HG02840 (cell line): ENCODE data around the gene APEX1.
"Not testable (repeated sequence)": the region's sequence is repeated elsewhere in the genome, so short reads cannot be mapped to it uniquely, and the experiment has no call there.

ENCODE experiments used
- ATAC-seq: cut with Tn5 transposase; IDR thresholded peaks from one replicate; pipeline ENCODE4 v1.9.1; 2021; ENCODE audit warnings: mild to moderate bottlenecking, moderate library complexity, moderate number of reproducible peaks; ENCODE audit not compliant: unreplicated experiment, low FRiP score

Gene APEX1

DNA sequence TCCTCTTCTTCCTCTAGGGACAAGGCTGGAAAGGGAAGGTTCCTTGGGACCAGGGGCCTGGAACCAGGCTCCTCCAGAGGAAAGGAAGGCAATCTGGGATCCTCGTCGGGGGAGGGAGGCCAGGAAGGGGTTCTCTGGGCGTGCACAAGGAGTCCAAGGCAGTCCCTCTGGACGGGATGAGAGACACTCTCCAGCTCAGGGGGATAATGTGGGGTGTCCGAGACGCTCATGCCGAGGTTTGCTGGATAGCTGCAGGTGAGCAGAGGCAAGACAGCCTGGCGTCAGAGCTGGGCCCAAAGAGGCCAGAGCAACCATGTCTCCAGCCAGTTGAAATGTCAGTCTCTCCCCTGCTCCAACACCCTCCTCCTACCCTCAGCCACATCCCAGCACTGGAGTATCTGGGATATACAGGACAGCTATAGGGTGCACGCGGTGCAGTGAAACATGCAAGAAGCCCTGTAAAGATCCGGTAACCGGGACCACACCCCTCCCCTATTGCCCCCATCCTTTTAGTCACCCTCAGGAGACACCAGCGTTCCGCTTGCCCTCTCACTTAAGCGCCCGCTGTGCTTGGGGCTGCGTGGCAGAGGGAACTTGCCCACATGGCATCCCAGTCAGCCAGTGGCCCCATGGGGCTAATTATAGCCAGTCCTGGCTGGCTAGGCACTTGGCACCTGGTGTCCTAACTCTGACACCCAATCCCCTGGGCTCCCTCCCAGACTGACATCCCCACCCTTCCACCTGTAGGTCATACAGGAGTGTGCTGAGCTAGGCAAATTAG lies 19.3 kb upstream of the APEX1 start, which contains the start of gene KLHL33:
KLHL33 (minus strand) TSS at position 585 of the 781 bp plus-strand sequence; CDS start at position 230, 355 bp downstream.
- no peak for ATAC-seq

DNA sequence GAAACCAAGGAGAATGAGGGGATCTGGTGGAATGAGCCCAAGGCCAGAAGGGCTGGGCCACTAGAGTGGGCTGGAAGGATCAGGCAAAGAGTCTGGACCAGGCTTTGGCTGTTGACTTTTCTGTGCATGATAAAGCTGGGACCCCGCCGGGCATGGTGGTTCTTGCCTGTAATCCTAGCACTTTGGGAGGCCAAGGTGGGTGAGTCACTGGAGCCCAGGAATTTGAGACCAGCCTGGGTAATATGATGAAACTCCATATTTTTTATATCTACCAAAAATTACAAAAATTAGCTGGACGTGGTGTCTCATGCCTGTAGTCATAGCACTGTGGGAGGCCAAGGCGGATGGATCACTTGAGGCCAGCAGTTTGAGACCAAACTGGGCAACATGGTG lies 18.7 kb upstream of the APEX1 start:
- no peak for ATAC-seq

DNA sequence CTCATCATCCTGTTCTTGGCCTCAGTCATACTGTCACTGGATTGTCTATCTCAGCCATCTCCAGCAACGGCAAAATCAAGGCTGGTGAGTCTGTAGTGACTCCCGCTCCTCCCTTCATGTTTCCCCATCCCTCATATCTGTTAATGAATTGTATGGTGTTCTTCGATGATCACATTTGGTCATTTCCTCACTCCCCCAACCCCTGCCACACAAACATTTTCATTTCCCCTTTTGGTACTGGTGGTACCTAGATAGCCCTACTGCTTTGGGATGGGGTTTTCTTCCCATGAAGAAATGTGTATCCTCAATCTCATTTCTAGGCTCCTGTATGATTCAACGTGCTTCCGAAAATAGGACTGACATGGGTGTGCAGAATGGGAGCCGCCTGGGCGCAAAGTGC lies 16.4 kb upstream of the APEX1 start:
- no peak for ATAC-seq

DNA sequence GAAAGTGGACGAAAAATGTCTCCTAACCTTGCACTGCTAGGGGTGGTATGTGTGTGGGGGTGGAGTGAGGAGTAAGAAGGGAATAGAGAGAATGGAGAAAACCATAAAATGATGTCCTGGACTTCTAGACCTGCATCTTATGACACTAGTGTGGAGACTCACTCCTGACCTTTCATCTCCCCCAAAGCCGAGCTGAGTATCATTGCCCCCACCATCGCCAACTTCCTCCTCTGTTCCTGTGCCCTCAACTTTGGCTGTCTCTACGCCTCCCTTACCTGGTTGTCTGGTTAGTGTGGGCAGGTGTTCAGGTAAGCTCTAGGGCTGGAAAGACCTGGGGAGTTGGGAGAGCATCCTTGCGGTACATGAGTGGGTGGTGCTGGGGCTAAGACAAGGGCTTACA lies 14.6 kb upstream of the APEX1 start:
- ATAC-seq, result no peak

DNA sequence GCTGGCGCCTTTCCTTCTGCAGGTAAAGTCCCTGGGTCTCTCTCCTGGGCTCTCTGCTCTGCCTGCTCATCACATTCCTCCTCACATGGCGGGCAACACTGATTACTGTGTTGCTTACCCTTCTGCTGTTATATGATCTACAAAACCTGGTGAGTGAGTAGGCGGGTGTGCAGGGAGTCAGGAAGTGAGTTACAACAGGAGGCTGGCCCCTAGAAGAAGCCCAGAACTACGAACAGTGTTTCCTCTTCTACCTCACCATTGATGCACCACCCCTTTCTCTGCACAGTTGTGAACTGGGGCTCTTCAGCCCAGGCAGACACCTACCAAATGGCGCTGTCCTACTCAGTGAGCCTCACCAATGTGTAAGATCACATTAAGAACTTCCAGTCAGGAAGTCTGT lies 14.1 kb upstream of the APEX1 start:
- no peak for ATAC-seq

DNA sequence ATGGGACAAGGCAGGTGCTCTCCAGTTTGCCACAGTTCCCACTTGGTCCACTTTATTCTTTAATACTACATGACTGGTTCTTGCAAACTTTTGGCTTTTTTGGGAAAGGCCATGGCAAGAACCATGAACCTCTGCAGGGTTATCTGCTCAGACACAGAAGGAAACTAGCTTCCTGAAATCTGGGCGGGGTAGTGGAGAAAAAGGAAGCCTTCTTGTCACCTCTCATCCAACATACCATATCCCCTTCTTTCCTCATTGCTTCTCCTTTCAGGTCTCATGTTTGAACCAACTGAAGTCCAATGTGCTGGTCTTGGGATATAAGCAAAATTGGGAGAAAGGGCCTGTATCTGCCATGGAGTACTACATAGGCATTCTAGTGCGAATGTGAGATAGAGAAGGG lies 13.6 kb upstream of the APEX1 start:
- no peak for ATAC-seq

DNA sequence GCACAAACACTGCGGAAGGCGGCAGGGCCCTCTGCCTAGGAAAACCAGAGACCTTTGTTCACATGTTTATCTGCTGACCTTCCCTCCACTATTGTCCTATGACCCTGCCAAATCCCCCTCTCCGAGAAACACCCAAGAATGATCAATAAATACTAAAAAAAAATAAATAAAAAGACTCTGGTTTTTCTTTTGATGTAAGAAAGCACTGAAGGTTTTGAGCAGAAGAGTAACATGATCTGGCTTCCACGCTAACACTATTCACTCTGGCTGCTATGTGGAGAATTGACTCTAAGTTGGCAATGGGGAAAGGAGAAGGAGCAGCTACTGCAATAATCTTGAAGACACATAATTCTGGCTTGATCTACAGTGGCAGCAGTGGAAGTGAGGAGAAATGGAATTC lies 11.4 kb upstream of the APEX1 start:
- ATAC-seq, result not testable (repeated sequence)

DNA sequence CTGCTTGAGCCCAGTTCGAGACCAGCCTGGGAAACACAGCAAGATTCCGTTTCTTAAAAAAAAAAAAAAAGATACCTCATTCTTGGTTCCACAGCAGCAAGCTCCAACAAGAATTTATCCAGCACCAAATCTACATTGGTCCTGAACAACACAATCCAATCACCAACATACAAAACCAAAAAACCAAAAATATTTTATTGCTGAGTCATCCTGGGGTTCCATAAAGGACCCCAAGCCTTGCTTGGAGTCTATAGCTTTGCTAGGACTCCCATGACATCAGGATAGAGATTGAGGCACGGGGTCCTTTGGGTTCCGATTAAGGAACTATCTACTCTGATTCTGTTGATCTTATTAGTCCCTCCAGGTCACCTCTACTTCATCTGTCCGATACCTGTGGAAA lies 8.1 kb upstream of the APEX1 start:
- no peak for ATAC-seq

DNA sequence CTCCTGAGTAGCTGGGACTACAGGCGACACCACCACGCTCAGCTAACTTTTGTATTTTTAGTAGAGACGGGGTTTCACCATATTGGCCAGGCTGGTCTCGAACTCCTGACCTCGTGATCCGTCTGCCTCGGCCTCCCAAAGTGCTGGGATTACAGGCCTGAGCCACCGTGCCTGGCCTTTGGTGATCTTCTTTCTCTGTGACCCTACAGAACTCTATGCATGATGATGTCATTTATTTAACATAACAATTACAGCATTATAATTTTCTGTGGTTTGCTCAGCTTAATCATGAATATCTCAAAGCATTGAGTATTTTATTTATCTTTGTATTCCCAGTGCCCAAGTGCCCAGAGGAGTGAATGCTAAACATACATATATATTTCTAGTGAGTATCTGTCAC lies 2.2 kb upstream of the APEX1 start:
- not testable (repeated sequence) for ATAC-seq

DNA sequence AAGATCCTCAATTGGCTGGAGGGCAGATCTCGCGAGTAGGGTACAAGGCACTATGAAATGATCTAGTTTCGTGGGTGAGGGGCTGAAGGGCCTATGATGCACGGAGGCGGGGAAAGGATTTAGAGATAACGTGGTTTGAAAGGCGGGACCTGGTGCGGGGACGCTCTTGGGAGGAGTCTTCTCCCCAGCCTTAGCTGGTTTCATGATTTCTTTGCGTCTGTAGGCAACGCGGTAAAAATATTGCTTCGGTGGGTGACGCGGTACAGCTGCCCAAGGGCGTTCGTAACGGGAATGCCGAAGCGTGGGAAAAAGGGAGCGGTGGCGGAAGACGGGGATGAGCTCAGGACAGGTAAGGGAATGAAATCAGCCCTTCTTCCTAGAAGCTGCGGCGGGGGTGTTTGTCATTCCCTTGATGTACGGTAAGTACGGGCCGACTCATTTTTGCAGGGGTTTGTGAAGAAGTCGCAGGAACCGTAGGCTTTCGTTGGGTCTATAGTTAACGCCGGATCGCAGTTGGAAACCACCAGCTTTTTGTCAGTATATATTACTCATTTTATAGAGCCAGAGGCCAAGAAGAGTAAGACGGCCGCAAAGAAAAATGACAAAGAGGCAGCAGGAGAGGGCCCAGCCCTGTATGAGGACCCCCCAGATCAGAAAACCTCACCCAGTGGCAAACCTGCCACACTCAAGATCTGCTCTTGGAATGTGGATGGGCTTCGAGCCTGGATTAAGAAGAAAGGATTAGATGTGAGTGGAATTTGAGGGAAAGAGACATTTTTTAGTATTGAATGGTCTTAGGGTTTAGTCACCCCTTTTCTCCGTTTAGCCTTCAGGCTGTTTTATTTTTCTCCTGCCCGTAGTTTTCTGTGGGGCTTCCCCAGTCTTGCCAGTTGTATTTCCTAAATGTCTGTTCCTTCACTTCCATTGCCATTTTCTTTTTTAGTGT lies 602 bp downstream of the APEX1 start:
- peak; percentile 24 for ATAC-seq

DNA sequence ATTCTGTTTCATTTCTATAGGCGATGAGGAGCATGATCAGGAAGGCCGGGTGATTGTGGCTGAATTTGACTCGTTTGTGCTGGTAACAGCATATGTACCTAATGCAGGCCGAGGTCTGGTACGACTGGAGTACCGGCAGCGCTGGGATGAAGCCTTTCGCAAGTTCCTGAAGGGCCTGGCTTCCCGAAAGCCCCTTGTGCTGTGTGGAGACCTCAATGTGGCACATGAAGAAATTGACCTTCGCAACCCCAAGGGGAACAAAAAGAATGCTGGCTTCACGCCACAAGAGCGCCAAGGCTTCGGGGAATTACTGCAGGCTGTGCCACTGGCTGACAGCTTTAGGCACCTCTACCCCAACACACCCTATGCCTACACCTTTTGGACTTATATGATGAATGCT lies 1.9 kb downstream of the APEX1 start:
- ATAC-seq, result no peak

DNA sequence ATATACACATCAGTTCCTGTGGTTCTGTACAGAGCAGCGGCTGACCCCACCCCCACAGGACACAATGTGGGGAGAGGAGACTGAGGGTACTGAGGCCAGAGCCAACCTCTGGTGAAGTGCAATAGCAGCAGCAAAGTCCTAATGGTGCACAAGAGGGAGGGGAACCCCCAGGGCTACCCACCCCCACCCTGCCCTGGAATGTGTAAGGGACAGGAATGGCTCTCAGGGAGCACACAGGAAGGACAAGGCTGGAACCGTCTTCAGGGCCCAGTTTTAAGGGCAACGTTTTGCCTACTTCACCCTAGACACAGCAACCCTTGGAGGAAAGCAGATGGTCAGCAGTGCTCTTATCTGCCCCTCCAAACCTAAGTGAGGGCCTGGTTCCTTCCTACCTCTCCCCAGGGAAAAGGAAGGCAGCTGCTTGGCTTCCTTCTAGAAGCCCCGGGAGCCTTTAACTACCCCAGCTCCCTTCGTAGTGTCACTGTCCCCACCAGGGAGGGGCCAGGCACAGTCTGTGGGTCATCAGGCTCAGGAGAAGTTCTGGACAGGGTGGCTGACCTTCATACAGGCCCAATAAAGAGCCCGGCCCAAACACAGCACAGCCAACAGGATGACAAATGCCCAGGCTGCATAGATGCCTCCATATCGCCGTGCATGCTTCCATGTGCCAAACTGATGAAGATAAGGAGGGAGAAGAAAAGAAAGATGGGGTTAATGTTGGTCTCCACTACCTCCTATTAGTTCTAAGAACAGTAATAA lies 3.2 kb downstream of the APEX1 start:
- ATAC-seq, result no peak

DNA sequence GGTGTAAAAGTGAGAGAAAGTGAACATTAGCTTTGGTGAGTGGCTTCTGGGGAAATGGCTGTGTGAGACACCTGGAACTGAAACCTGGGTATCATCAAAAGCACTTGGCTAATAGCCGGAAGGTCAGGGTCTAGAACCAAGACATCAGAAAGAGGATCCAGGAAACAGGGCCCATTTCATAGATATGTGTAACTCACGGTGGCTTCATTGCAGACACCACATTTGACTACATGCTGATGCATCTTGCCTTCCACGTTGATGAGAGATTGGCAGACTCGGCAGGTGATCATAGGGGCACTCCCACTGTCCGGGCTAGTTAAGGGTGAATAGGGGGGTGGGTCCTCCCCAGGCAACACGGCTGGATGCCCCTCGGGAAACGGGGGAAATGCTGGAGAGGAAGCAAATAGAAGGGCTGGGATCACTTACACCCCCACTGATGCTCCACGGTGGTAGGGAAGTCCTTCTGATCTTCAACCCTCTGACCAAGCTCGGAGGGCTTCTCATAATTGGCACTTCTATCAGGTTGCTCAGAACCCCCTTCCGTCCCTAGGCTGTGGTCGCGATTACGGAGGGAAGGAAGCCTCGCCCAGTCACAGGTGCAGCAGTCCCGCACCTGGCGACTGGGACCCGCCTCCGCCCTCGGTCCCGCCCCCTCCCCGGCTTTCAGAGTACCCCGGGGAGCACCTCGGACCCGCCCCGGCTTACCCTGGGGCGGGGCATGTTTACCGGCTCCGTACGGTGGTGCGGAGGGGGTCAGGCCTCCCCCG lies 5.6 kb downstream of the APEX1 start:
- peak; percentile 4 for ATAC-seq

DNA sequence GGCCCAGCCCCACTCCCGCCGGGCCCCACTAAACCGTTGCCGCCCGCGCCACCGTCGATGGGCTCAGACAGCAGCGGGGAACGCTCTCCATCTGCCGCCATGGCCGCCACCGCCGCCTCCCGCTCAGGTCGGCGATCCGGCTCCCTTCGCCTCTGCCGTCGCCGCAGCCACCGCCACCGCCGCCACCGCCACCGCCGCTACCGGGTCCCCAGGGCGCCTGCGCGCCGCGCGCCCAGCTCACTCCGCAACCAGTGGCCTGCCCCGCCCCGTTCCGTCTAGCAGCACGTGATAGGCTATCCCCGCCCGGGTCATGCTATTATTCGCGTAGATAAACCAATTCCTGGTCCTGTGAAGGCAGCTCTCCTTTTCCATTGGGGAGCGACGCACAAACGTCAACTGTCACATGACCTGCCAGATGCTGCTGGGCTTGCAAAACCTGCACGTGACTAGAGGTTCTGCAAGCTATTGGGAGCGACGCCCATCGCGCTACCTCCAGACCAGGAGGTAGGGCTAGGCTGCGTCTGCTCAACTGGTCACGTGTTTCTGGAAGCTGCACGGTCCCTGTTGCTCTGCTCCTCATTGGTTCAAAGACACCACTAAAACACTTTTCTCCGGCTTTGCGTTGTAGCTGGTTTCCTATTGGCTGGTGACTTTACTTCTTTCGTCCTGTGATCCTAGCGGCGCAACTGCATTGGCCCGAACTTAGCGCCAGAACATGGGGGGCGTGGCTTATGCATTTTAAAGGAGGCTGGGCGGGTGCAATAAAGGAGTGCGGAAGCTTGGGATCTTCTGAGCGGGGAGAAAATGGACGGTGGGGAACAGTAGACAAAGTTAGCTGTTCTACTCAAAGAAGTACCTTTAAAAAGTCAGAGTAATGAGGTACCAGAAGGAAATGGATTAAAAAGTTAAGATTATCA lies 6.5 kb downstream of the APEX1 start, which contains the start of gene PIP4P1:
PIP4P1 (minus strand) TSS at position 210 of the 917 bp plus-strand sequence; CDS start at position 101, 109 bp downstream.
- ATAC-seq, result peak; percentile 94

DNA sequence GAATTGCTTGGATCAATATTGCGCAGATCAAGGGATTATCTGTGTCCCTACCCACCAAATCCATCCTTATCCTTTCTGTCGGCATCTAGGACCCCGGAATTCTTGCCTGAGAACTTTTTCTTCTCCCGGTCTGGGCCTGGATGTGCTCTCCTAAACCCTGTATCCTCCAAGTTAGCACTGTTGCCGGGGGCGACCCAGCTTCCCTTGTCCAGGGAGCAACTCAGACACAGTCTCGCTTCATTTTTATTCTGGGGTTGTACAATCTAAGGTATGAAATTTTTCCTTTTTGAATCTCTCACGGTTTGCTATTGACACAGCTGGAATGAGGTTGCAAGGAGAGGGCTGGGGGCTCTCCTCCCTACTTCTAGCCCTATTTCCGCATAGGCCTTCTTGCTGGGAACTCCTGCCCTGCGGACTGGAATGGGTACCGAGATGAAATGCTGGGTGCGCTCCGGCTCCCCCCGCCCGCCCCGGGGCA lies 13.8 kb downstream of the APEX1 start:
- no peak for ATAC-seq

DNA sequence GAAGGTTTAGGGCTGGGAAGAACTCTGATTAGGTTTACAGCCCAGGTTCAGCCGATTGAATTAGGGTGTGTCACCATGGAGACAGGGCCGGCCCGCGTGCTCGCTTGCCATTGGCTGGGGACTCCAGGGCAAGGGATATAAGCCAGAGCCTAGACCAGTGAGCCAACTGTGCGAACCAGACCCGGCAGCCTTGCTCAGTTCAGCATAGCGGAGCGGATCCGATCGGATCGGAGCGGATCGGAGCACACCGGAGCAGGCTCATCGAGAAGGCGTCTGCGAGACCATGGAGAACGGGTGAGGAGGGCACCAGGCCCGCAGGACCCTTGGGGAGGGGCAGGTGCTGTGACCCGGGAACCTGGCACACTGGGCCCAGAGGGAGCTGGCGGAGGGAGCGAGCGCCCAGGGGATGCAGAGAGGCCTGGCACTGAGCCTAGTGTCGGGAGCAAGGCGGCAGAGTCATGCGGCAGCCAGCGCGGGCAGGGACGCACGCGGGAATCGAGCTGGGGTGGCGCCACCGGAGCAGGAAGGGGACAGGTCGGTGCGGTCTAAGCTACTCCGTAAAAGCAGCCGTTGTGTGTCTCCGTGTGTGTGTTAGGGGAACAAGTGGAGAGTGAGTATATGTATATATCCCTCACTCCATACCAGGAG lies 14.3 kb downstream of the APEX1 start, which contains the start of gene PNP:
PNP (plus strand) TSS at position 165 of the 648 bp plus-strand sequence; CDS start at position 284, 119 bp downstream.
- peak; percentile 97 for ATAC-seq

DNA sequence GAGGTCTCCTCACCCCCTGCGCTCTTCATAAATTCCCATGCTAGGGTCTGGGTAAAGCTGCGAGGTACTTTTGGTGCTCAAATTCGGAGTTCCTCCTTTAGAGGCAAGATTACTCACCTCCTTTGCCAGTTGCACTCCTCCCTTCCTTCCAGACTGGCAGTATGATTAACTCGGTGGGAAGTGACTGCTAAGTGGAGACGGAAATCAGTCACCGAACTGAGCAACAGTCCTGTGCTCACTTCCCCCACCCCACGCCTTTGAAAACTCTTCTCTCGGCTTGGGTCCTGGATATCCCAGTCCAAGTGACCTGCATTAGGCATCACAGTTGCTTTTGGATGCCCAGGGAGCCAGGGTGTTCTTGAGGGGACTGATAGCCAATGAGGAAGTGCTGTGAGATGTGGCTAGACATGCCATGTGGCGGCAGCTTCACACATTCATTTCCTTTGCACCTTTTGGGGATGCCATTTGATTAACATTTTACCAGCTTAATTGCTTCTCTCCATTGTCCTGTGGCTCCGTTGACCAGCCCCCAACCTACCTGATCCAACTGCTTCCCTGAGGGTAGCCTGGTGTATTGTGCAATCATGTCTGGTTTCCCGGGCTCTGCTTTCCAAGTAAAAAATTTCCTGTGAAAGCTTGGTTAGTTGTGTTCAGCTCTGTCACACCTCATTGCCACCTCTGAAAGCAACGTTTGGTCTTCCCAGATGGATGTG lies 15.0 kb downstream of the APEX1 start:
- peak; percentile 32 for ATAC-seq

DNA sequence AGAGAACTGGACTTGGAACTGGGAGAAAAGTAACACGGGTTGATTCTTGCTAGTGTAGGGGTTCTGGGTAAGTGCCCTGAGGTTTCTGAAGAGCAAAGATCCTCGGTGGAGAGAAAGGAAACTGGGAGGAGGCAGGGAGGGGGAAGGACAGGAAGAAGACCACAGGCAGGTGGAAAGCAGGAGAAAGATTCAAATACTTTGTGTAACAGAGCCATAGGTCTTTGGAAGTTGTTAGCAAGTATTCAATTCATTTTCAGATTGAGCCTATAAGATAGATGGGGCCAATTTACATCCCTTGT lies 15.5 kb downstream of the APEX1 start:
- no peak for ATAC-seq
